GM19372 (cell line): ENCODE data around the gene TRMT112.
A peak's percentile ranks its signal among the peaks of the same experiment; 100 is the strongest.
"Not testable (repeated sequence)": the region's sequence is repeated elsewhere in the genome, so short reads cannot be mapped to it uniquely, and the experiment has no call there.

ENCODE experiments used
- ATAC-seq: cut with Tn5 transposase; IDR thresholded peaks from one replicate; pipeline ENCODE4 v1.9.1; 2021; ENCODE audit warnings: mild to moderate bottlenecking, low read depth, moderate library complexity; ENCODE audit not compliant: unreplicated experiment

TRMT112 gene

GRCh38 chr11:64314805-64315561 is 2.4 kb downstream of the TRMT112 start:
- no peak for ATAC-seq

GRCh38 chr11:64314146-64314804 is 3.1 kb downstream of the TRMT112 start:
- ATAC-seq: no peak

- no peak for ATAC-seq
Measured at GRCh38 chr11:64313491-64314145, 3.7 kb downstream of the TRMT112 start.

- no peak for ATAC-seq
Measured at GRCh38 chr11:64312947-64313346, 4.4 kb downstream of the TRMT112 start.

GRCh38 chr11:64307795-64308194 is 9.6 kb downstream of the TRMT112 start:
- ATAC-seq: not testable (repeated sequence)

- ATAC-seq: no peak
Measured at GRCh38 chr11:64306876-64307622, 10.3 kb downstream of the TRMT112 start.

- ATAC-seq: no peak
Measured at GRCh38 chr11:64306563-64306875, 10.8 kb downstream of the TRMT112 start.

- peak; percentile 10 for ATAC-seq
Measured at GRCh38 chr11:64305691-64306562, 11.4 kb downstream of the TRMT112 start.

GRCh38 chr11:64305075-64305690 is 12.2 kb downstream of the TRMT112 start, which contains the start of gene ESRRA:
Gene ESRRA (plus strand): TSS chr11:64305524. CDS start chr11:64307180, 1,656 bp downstream.
- ATAC-seq: peak; percentile 71

- peak; percentile 8 for ATAC-seq
Measured at GRCh38 chr11:64304316-64305072, 12.9 kb downstream of the TRMT112 start.

GRCh38 chr11:64304032-64304315 is 13.4 kb downstream of the TRMT112 start:
- ATAC-seq: no peak

GRCh38 chr11:64303109-64304031 is 14.0 kb downstream of the TRMT112 start:
- ATAC-seq: no peak

- ATAC-seq: no peak
Measured at GRCh38 chr11:64299847-64300648, 17.3 kb downstream of the TRMT112 start, which contains the start of gene CATSPERZ. Gene CATSPERZ (plus strand): TSS chr11:64300358. CDS start chr11:64300411, 53 bp downstream.

GRCh38 chr11:64298966-64299846 is 18.2 kb downstream of the TRMT112 start:
- ATAC-seq: no peak

GRCh38 chr11:64297699-64298358 is 19.5 kb downstream of the TRMT112 start:
- no peak for ATAC-seq
